Activated CD8-positive, alpha-beta T cell treated with anti-CD3 and anti-CD28 coated beads for 36 hours (primary cell): ENCODE results near the gene PQBP1. TPM values are rescaled to one million over a fixed set of nuclear protein-coding genes. Genes with fewer than 3 reads are reported as not detected.
A peak's percentile ranks its signal among the peaks of the same experiment; 100 is the strongest.

Experiments used
- ATAC-seq: fragments of 200-7000 bp; cut with Tn5 transposase; one replicate; pipeline ENCODE4 v1.10.0; 2021; ENCODE audit warnings: mild to moderate bottlenecking, moderate library complexity
- CTCF ChIA-PET: fragments of 350-600 bp; sonication (Branson Sonifier 250); formaldehyde crosslinking; loops from one replicate; lab custom pipeline; 2021; ENCODE audit warnings: antibody characterized with exemption; lab: Charles Lee
- POLR2A ChIA-PET: fragments of 350-600 bp; sonication (Branson Sonifier 250); formaldehyde crosslinking; loops from one replicate; lab custom pipeline; 2021; ENCODE audit warnings: antibody characterized with exemption; lab: Charles Lee
- DNase-seq: peaks from one replicate; pipeline ENCODE4 v3.0.0-alpha.2; 2020
- H3K27ac Mint-ChIP-seq: one replicate; pipeline ENCODE4 v1.8.0; 2021; ENCODE audit warnings: mild to moderate bottlenecking, mixed read lengths
- H3K27me3 Mint-ChIP-seq: one replicate; pipeline ENCODE4 v1.8.0; 2021; ENCODE audit warnings: mixed read lengths
- H3K36me3 Mint-ChIP-seq: one replicate; pipeline ENCODE4 v1.8.0; 2021; ENCODE audit warnings: low read depth, mixed read lengths
- H3K4me1 Mint-ChIP-seq: one replicate; pipeline ENCODE4 v1.8.0; 2021; ENCODE audit warnings: low read depth, mixed read lengths
- H3K4me3 Mint-ChIP-seq: one replicate; pipeline ENCODE4 v1.8.0; 2021; ENCODE audit warnings: mild to moderate bottlenecking, moderate library complexity, mixed read lengths
- H3K9me3 Mint-ChIP-seq: one replicate; pipeline ENCODE4 v1.8.0; 2021; ENCODE audit warnings: mixed read lengths
- intact Hi-C: fragments of 100-400 bp; cut with micrococcal nuclease; formaldehyde crosslinking; loops from one replicate; pipeline ENCODE4 v1.10.0; 2022
- total RNA-seq, 2 experiments: library from RNA; stranded (reverse); gene quantifications; one replicate each; pipeline ENCODE4 v1.2.3, GENCODE V29; 2021
- TF ChIP-seq, protein P1 (sequence below): fragments of 200-600 bp; IDR thresholded peaks from one replicate; pipeline ENCODE4 v1.8.0; 2022; ENCODE audit warnings: antibody characterized with exemption, mild to moderate bottlenecking

Gene PQBP1
- total RNA-seq, 2 experiments from 2014 or later = 63.9 to 66.5 TPM

- intact Hi-C loops = loop anchor here (1.0 to 5.0 kb wide), 2 partner anchors 18 to 135 kb away; partner anchors contain the start of genes HDAC6 and PIM2
- ATAC-seq (peak; percentile 61), DNase-seq (peak; percentile 95)
- TF ChIP-seq, protein P1, sequence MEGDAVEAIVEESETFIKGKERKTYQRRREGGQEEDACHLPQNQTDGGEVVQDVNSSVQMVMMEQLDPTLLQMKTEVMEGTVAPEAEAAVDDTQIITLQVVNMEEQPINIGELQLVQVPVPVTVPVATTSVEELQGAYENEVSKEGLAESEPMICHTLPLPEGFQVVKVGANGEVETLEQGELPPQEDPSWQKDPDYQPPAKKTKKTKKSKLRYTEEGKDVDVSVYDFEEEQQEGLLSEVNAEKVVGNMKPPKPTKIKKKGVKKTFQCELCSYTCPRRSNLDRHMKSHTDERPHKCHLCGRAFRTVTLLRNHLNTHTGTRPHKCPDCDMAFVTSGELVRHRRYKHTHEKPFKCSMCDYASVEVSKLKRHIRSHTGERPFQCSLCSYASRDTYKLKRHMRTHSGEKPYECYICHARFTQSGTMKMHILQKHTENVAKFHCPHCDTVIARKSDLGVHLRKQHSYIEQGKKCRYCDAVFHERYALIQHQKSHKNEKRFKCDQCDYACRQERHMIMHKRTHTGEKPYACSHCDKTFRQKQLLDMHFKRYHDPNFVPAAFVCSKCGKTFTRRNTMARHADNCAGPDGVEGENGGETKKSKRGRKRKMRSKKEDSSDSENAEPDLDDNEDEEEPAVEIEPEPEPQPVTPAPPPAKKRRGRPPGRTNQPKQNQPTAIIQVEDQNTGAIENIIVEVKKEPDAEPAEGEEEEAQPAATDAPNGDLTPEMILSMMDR = peak; percentile 41
- Mint-ChIP-seq H3K9me3 (no peaks in the 10 kb centered on the region), H3K36me3 (peaks cover 59% of the 10 kb centered on the region), H3K27ac (peak overlapping the region; percentile 95), H3K27me3 (no peaks in the 10 kb centered on the region), H3K4me1 (peaks cover 79% of the 10 kb centered on the region), H3K4me3 (peak overlapping the region; percentile 68)
- ChIA-PET CTCF (interaction anchor here (0.9 to 1.7 kb wide), 7 partner anchors 8 to 107 kb away, joined by 3 to 7 read pairs (median 3); partner anchors contain the start of genes PQBP1 and TIMM17B), POLR2A (interaction anchor here (0.6 to 11.3 kb wide), 9 partner anchors 10 to 63 kb away, joined by 3 to 176 read pairs (median 4); partner anchors contain the start of genes OTUD5, PIM2, PQBP1 and SLC35A2)
Measured at GRCh38 chrX:48937054-48937907, 39.6 kb downstream of the PQBP1 start.

DNA sequence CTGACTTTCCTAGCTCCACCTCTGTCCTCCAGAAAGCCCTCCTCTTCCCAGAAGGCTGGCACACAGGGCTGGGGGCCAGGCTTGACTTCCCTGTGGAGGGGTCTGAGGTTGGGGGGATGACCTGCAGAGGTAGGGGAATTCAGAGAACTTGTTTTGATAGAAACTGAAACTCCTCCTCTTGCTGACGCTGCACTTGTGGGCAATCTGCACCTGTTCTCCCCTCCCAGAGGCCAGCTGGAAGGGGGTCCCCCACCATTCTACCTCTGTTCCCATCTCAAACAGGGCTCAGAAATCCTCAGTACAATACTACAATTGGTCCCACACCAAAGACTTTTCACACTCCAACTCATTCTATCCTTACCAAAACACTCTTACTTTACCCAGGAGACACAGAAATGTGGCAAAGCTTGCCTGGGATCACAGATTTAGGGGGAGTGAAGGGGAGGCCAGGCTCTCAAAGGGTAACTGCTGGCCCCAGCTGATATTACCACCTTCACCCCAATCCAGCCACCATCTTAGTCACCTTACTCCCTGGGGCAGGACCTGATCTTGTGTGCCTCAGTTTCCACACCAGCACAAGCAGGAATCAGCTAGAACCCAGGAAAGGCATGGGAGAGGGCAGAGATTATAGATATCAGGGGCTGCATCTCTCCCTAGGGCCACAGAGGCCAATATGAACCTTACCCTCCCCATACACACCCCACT lies 41.1 kb downstream of the PQBP1 start:
- POLR2A ChIA-PET = interaction anchor here (0.6 to 11.3 kb wide), 8 partner anchors 12 to 334 kb away, joined by 3 to 176 read pairs (median 13); partner anchors contain the start of genes OTUD5, PIM2, PQBP1 and SLC35A2

GRCh38 chrX:48939524-48940228 lies 41.9 kb downstream of the PQBP1 start:
- peak; percentile 3 for ATAC-seq
- Mint-ChIP-seq H3K9me3 (no peaks in the 10 kb centered on the region), H3K27ac (peak overlapping the region; percentile 95), H3K4me3 (peak overlapping the region; percentile 68), H3K36me3 (peaks cover 59% of the 10 kb centered on the region), H3K27me3 (no peaks in the 10 kb centered on the region), H3K4me1 (peaks cover 85% of the 10 kb centered on the region)
- POLR2A ChIA-PET = interaction anchor here (0.8 to 11.3 kb wide), 7 partner anchors 12 to 334 kb away, joined by 3 to 176 read pairs (median 15); partner anchors contain the start of genes OTUD5, PIM2, PQBP1 and SLC35A2
- DNase-seq = no peak
- TF ChIP-seq, protein P1 = no peak
- intact Hi-C loops = loop anchor here (5.0 kb wide), 1 partner anchor 137 kb away; the partner anchor contains the start of gene HDAC6
- CTCF ChIA-PET = interaction anchor here (0.7 to 1.5 kb wide), 3 partner anchors 23 to 48 kb away, joined by 3 to 5 read pairs (median 4); no protein-coding TSS in a partner anchor

More for the DNA sequence above, 41.1 kb downstream of the PQBP1 start:
- peak; percentile 87 for DNase-seq
- no peaks in the 10 kb centered on the region for H3K9me3 Mint-ChIP-seq
- H3K4me1 Mint-ChIP-seq = peaks cover 87% of the 10 kb centered on the region
- H3K36me3 Mint-ChIP-seq = peaks cover 64% of the 10 kb centered on the region
- peak overlapping the region; percentile 95 for H3K27ac Mint-ChIP-seq
- peak overlapping the region; percentile 68 for H3K4me3 Mint-ChIP-seq
- CTCF ChIA-PET = interaction anchor here (1.0 to 1.5 kb wide), 2 partner anchors 22 to 27 kb away, joined by 3 read pairs; no protein-coding TSS in a partner anchor
- TF ChIP-seq, protein P1 = no peak
- ATAC-seq = peak; percentile 53
- no peaks in the 10 kb centered on the region for H3K27me3 Mint-ChIP-seq
- intact Hi-C loops = loop anchor here (5.0 kb wide), 1 partner anchor 137 kb away; the partner anchor contains the start of gene HDAC6

DNA sequence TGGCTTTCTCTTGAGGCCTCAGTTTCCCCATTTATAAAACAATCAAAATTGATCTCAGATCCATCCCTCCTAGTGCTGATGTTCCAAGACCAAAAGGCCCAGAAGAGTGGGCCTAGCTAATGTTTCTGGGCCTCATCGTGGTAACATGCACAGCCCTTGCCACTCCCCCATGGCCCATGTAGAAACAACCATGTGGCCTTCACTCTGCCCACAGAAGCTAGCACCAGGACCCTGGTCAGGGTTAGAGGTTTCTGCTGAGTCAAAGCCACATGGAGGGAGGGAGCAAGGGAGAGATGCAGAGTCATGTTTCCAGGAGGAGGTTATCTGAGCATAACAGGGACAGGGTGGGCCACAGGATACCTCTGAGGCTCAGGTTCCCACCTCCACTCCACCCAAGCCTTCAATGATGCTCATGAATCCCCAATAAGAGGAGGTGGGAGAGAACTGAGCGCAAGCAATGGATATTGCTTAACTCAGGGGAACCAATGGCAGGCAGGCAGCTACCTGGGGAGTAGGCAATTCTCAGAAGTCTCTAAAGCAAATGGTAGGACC lies 42.8 kb downstream of the PQBP1 start:
- TF ChIP-seq, protein P1 = no peak
- peaks cover 79% of the 10 kb centered on the region for H3K4me1 Mint-ChIP-seq
- ATAC-seq (no peak), DNase-seq (peak; percentile 47)
- CTCF ChIA-PET = interaction anchor here (0.8 to 1.1 kb wide), 2 partner anchors 49 to 103 kb away, joined by 3 to 4 read pairs; partner anchors contain the start of gene TFE3
- intact Hi-C loops = no loop called here
- peak overlapping the region; percentile 95 for H3K27ac Mint-ChIP-seq
- no peaks in the 10 kb centered on the region for H3K27me3 Mint-ChIP-seq
- H3K9me3 Mint-ChIP-seq = no peaks in the 10 kb centered on the region
- H3K4me3 Mint-ChIP-seq = peak overlapping the region; percentile 68
- H3K36me3 Mint-ChIP-seq = peaks cover 51% of the 10 kb centered on the region
- POLR2A ChIA-PET = interaction anchor here (0.7 to 11.3 kb wide), 7 partner anchors 11 to 43 kb away, joined by 3 to 176 read pairs (median 15); partner anchors contain the start of genes OTUD5, PIM2, PQBP1 and SLC35A2
